Measurements from ENCODE around the gene MPPED1. TPM values are rescaled to one million over a fixed set of nuclear protein-coding genes. Genes with fewer than 3 reads are reported as not detected.

The MPPED1 gene
- total RNA-seq, 1 experiment from 2014 or later, result not detected

GRCh38 chr22:43411040-43411868, 560 bp upstream of the MPPED1 start:
- no peak for DNase-seq (ENCODE audit: low read depth)

GRCh38 chr22:43412808-43413795, 1.3 kb downstream of the MPPED1 start:
- DNase-seq (ENCODE audit: low read depth), result no peak

- no peak for DNase-seq (ENCODE audit: low read depth)
Observed at GRCh38 chr22:43413826-43414225, 2.0 kb downstream of the MPPED1 start.

- no peak for DNase-seq (ENCODE audit: low read depth)
Observed at GRCh38 chr22:43415681-43416080, 3.9 kb downstream of the MPPED1 start.

GRCh38 chr22:43417555-43417954, 5.7 kb downstream of the MPPED1 start:
- DNase-seq (ENCODE audit: low read depth), result no peak

- DNase-seq (ENCODE audit: low read depth), result no peak
Observed at GRCh38 chr22:43418079-43418825, 6.4 kb downstream of the MPPED1 start.

GRCh38 chr22:43419371-43420080, 7.7 kb downstream of the MPPED1 start:
- DNase-seq (ENCODE audit: low read depth), result no peak

- DNase-seq (ENCODE audit: low read depth), result no peak
Observed at GRCh38 chr22:43421046-43421665, 9.3 kb downstream of the MPPED1 start.

- no peak for DNase-seq (ENCODE audit: low read depth)
Observed at GRCh38 chr22:43421914-43422615, 10.3 kb downstream of the MPPED1 start.

GRCh38 chr22:43423046-43423445, 11.2 kb downstream of the MPPED1 start:
- no peak for DNase-seq (ENCODE audit: low read depth)

GRCh38 chr22:43424201-43424600, 12.4 kb downstream of the MPPED1 start:
- DNase-seq (ENCODE audit: low read depth), result no peak

- no peak for DNase-seq (ENCODE audit: low read depth)
Observed at GRCh38 chr22:43424666-43425630, 13.1 kb downstream of the MPPED1 start.

GRCh38 chr22:43425976-43426785, 14.4 kb downstream of the MPPED1 start:
- no peak for DNase-seq (ENCODE audit: low read depth)

GRCh38 chr22:43426816-43427215, 15.0 kb downstream of the MPPED1 start:
- DNase-seq (ENCODE audit: low read depth), result no peak

- DNase-seq (ENCODE audit: low read depth), result no peak
Observed at GRCh38 chr22:43427296-43428004, 15.6 kb downstream of the MPPED1 start.

GRCh38 chr22:43428005-43428485, 16.2 kb downstream of the MPPED1 start:
- DNase-seq (ENCODE audit: low read depth), result no peak

- no peak for DNase-seq (ENCODE audit: low read depth)
Observed at GRCh38 chr22:43428521-43428920, 16.7 kb downstream of the MPPED1 start.

All from Daoy (cell line).